Breast epithelium (tissue), 4 donors: ENCODE measurements around the gene ACIN1. TPM values are rescaled to one million over a fixed set of nuclear protein-coding genes. Genes with fewer than 3 reads are reported as not detected.

Experiments
- DNase-seq, 2 donors: peaks; one replicate each; pipeline ENCODE4 v3.0.0-alpha.2; 2019; ENCODE audit warnings: low spot score in 2 of 2
- H3K27ac ChIP-seq, 2 donors: fragments of 200-600 bp; sonication (generic) in 1 of 2; one replicate each; pipeline ENCODE4 v1.5.1; 2016 to 2019; ENCODE audit warnings: mild to moderate bottlenecking in 1 of 2
- H3K27me3 ChIP-seq, 2 donors: fragments of 200-600 bp; sonication (generic) in 1 of 2; one replicate each; pipeline versions ENCODE4 v1.5.1 to v1.6.0; 2017 to 2019; ENCODE audit warnings: control low read depth in 1 of 2, mild to moderate bottlenecking in 1 of 2
- H3K36me3 ChIP-seq: fragments of 200-600 bp; one replicate; pipeline ENCODE4 v1.5.1; 2019
- H3K4me1 ChIP-seq, 2 donors: fragments of 200-600 bp; sonication (generic); one replicate each; pipeline ENCODE4 v1.5.1; 2016 to 2019; ENCODE audit warnings: control low read depth in 1 of 2
- H3K4me3 ChIP-seq, 3 donors: fragments of 200-600 bp; sonication (generic); 1 replicate in 2 of 3; 2 replicates in 1 of 3; pipeline ENCODE4 v1.5.1; 2016 to 2019; ENCODE audit warnings: mild to moderate bottlenecking in 3 of 3, moderate library complexity in 2 of 3
- H3K9me3 ChIP-seq, 2 donors: fragments of 200-600 bp; sonication (generic) in 1 of 2; one replicate each; pipeline ENCODE4 v1.5.1; 2016 to 2019; ENCODE audit warnings: control low read depth in 1 of 2
- CTCF ChIP-seq, 3 donors: fragments of 450-650 bp; IDR thresholded peaks; one replicate each; pipeline ENCODE4 v1.5.1; 2016 to 2017; ENCODE audit warnings: antibody characterized with exemption in 3 of 3, mild to moderate bottlenecking in 3 of 3, moderate library complexity in 3 of 3
- POLR2A ChIP-seq: fragments of 450-650 bp; IDR thresholded peaks from one replicate; pipeline ENCODE4 v1.6.1; 2016; ENCODE audit warnings: antibody characterized with exemption, mild to moderate bottlenecking, moderate library complexity
- POLR2AphosphoS5 ChIP-seq, 3 donors: sonication (generic); formaldehyde crosslinking; IDR thresholded peaks; one replicate each; pipeline ENCODE4 v1.6.1; 2017; ENCODE audit warnings: antibody characterized with exemption in 3 of 3
- intact Hi-C: fragments of 100-400 bp; cut with DNase I; formaldehyde crosslinking; loops from one replicate; pipeline ENCODE4 v1.15.1; 2023; ENCODE audit warnings: low total_unique reads
- total RNA-seq, 3 donors: library from RNA; depleted of rRNA; stranded (reverse); fragments of >200 nt; gene quantifications; one replicate each; pipeline ENCODE4 v1.1.0, GENCODE V29; 2016

The ACIN1 gene
- total RNA-seq, 3 donors from 2014 or later, result 106 to 151 (median 145) TPM

GRCh38 chr14:23122086-23122485 is 27.1 kb upstream of the ACIN1 start:
- Histone ChIP-seq H3K4me1 (no peaks in the 10 kb centered on the region), H3K27me3 (no peaks in the 10 kb centered on the region), H3K27ac (peak overlapping the region in 1 of 2 donors; percentile 42), H3K36me3 (no peaks in the 10 kb centered on the region), H3K4me3 (no peak overlapping the region), H3K9me3 (no peaks in the 10 kb centered on the region)
- intact Hi-C loops, result loop anchor here (5.0 kb wide), 1 partner anchor 65 kb away; no protein-coding TSS in a partner anchor
- DNase-seq, result no peak
- TF ChIP-seq POLR2A, result no peak
- no peak for TF ChIP-seq CTCF (IDR thresholded peaks at IDR 0.05)
- TF ChIP-seq POLR2AphosphoS5 (IDR thresholded peaks at IDR 0.05), result no peak

- no peak overlapping the region for H3K4me3 ChIP-seq
- no peaks in the 10 kb centered on the region for H3K9me3 ChIP-seq
- H3K4me1 ChIP-seq, result no peaks in the 10 kb centered on the region
- DNase-seq, result no peak
- H3K36me3 ChIP-seq, result no peaks in the 10 kb centered on the region
- intact Hi-C loops, result loop anchor here (5.0 kb wide), 1 partner anchor 66 kb away; no protein-coding TSS in a partner anchor
- H3K27me3 ChIP-seq, result no peaks in the 10 kb centered on the region
- no peak for TF ChIP-seq POLR2AphosphoS5 (IDR thresholded peaks at IDR 0.05)
- TF ChIP-seq POLR2A, result no peak
- TF ChIP-seq CTCF (IDR thresholded peaks at IDR 0.05), result no peak
- H3K27ac ChIP-seq, result peak overlapping the region; percentile 4 to 42
These were observed 26.4 kb upstream of the ACIN1 start for GRCh38 chr14:23121361-23121771.

GRCh38 chr14:23120541-23121251 is 25.8 kb upstream of the ACIN1 start:
- Histone ChIP-seq H3K27ac (peak overlapping the region in 1 of 2 donors; percentile 4), H3K4me3 (no peak overlapping the region)
- intact Hi-C loops, result loop anchor here (5.0 kb wide), 1 partner anchor 67 kb away; no protein-coding TSS in a partner anchor

GRCh38 chr14:23119363-23120327 is 24.7 kb upstream of the ACIN1 start:
- DNase-seq, result no peak
- intact Hi-C loops, result loop anchor here (5.0 kb wide), 1 partner anchor 68 kb away; no protein-coding TSS in a partner anchor
- H3K9me3 ChIP-seq, result no peaks in the 10 kb centered on the region

More at GRCh38 chr14:23120541-23121251, 25.8 kb upstream of the ACIN1 start:
- DNase-seq, result peak; percentile 88 to 92
- Histone ChIP-seq H3K4me1 (no peaks in the 10 kb centered on the region), H3K27me3 (no peaks in the 10 kb centered on the region), H3K36me3 (no peaks in the 10 kb centered on the region), H3K9me3 (no peaks in the 10 kb centered on the region)
- TF ChIP-seq CTCF (IDR thresholded peaks at IDR 0.05), result peak; percentile 100
- TF ChIP-seq POLR2A, result no peak
- peak; percentile 77 to 92 (median 78) for TF ChIP-seq POLR2AphosphoS5 (IDR thresholded peaks at IDR 0.05)

More at GRCh38 chr14:23119363-23120327, 24.7 kb upstream of the ACIN1 start:
- Histone ChIP-seq H3K4me3 (no peak overlapping the region), H3K27ac (no peak overlapping the region), H3K27me3 (no peaks in the 10 kb centered on the region), H3K4me1 (peaks cover 0 to under 1% of the 10 kb centered on the region in 2 donors), H3K36me3 (no peaks in the 10 kb centered on the region)
- no peak for TF ChIP-seq POLR2AphosphoS5 (IDR thresholded peaks at IDR 0.05)
- no peak for TF ChIP-seq POLR2A
- no peak for TF ChIP-seq CTCF (IDR thresholded peaks at IDR 0.05)
